ENCODE results near the gene NEK2. TPM values are rescaled to one million over a fixed set of nuclear protein-coding genes. Genes with fewer than 3 reads are reported as not detected.
"Not testable (repeated sequence)": the region's sequence is repeated elsewhere in the genome, so short reads cannot be mapped to it uniquely, and the experiment has no call there.

NEK2 gene
- total RNA-seq = not detected

DNA sequence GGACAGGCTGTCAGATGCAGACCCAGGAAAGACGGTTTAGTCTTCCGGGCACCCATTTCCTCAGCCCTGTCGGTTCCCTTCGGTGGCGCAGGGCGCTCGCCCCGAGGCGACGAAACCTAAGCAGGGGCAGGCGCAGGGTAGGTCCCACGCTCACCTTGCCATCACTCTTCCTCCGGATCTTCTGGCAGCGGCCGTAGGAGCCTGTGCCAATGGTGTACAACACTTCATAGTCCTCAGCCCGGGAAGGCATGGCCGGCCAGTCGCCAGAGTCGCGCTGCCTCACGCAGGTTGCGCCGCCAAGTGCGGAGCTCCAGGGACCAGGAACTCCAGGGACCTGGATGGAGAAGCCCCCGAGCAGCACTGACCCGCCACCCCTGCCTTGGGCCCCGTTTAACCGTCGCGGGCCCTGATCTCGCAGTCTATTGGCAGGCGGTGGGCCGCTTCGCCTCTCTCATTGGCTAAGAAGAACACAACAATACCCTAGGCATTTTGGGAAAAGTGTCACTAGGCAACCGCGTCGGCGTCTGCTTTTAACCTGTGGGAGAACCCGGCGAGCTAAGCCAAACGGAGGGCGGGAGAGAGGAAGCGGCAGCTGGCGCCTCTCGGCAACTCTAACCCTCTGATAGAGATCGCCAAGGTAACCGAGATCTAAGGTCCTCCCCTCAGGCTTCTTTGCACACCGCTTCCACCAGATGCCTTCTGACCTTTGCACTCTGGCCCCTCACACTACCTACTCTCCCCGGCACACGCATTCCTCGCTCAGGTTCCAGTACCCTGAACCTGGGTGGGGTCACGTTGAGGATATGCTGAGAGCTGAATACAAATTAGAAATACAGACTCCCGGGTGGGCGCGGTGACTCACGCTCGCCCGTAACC, at the start of gene NEK2:
TSS of gene NEK2 (minus strand) at position 392 of the 876 bp plus-strand sequence. CDS start at position 250, 142 bp downstream.
- H3K9me3 ChIP-seq = no peaks in the 10 kb centered on the region
- H3K36me3 ChIP-seq (replicated peaks in 1 of 2; ENCODE audit: insufficient read depth in 1 of 2, low read depth in 2 of 2) = no peaks in the 10 kb centered on the region
- ATAC-seq (peak; percentile 100), DNase-seq (peak; percentile 89 to 97 (median 92))
- H3K4me3 ChIP-seq = peak within 1 kb of the TSS; percentile 2 to 13
- 1% methylated on average over 36 to 58 of the region's 58 CpGs for WGBS, 2 donors
- intact Hi-C loops (cut with DNase I) = no loop called here
- TF ChIP-seq, protein P1, sequence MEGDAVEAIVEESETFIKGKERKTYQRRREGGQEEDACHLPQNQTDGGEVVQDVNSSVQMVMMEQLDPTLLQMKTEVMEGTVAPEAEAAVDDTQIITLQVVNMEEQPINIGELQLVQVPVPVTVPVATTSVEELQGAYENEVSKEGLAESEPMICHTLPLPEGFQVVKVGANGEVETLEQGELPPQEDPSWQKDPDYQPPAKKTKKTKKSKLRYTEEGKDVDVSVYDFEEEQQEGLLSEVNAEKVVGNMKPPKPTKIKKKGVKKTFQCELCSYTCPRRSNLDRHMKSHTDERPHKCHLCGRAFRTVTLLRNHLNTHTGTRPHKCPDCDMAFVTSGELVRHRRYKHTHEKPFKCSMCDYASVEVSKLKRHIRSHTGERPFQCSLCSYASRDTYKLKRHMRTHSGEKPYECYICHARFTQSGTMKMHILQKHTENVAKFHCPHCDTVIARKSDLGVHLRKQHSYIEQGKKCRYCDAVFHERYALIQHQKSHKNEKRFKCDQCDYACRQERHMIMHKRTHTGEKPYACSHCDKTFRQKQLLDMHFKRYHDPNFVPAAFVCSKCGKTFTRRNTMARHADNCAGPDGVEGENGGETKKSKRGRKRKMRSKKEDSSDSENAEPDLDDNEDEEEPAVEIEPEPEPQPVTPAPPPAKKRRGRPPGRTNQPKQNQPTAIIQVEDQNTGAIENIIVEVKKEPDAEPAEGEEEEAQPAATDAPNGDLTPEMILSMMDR (IDR thresholded peaks at IDR 0.05) = peak in 2 of 7 experiments; percentile 9 to 13
- TF ChIP-seq POLR2A (IDR thresholded peaks at IDR 0.05) = peak in 1 of 3 donors; percentile 8
- no peaks in the 10 kb centered on the region for H3K27me3 ChIP-seq
- H3K4me1 ChIP-seq = peaks cover 12% of the 10 kb centered on the region
- no peak within 1 kb of the TSS for H3K27ac ChIP-seq

DNA sequence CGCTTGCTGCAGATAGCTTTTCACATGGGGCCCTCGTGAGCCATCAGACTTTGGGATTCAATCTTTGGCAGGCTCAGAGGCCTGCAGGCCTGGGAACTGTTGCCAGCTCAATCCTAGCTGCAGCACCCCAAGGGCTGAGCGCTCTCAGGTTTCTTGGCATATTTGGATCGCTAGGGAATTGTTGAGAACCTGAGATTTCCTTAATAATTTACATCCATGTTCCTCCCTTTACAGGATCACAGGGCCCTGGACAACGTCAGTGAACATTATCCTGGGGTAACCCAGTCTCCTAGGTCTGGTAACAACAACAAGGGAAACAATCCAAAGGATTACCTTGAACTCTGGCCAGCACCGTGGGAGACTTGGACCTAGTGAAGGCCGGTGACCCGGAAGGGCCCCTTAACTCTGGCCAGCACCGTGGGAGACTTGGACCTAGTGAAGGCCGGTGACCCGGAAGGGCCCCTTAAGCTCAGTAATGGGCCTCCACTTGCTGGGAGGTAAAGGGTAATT, 49.3 kb upstream of the NEK2 start:
- peak; percentile 88 for ATAC-seq
- H3K27me3 ChIP-seq = no peaks in the 10 kb centered on the region
- TF ChIP-seq, protein P1 (IDR thresholded peaks at IDR 0.05) = no peak
- TF ChIP-seq POLR2A (IDR thresholded peaks at IDR 0.05) = no peak
- peak overlapping the region in 2 of 4 donors; percentile 4 to 58 for H3K27ac ChIP-seq
- no peaks in the 10 kb centered on the region for H3K36me3 ChIP-seq (replicated peaks in 1 of 2; ENCODE audit: insufficient read depth in 1 of 2, low read depth in 2 of 2)
- no peaks in the 10 kb centered on the region for H3K9me3 ChIP-seq
- no peak overlapping the region for H3K4me3 ChIP-seq
- peak in 3 of 4 donors; percentile 36 to 47 (median 37) for DNase-seq
- 40 to 42% methylated on average over 11 of the region's 11 CpGs for WGBS, 2 donors
- intact Hi-C loops (cut with DNase I) = no loop called here
- peaks cover 8% of the 10 kb centered on the region for H3K4me1 ChIP-seq

DNA sequence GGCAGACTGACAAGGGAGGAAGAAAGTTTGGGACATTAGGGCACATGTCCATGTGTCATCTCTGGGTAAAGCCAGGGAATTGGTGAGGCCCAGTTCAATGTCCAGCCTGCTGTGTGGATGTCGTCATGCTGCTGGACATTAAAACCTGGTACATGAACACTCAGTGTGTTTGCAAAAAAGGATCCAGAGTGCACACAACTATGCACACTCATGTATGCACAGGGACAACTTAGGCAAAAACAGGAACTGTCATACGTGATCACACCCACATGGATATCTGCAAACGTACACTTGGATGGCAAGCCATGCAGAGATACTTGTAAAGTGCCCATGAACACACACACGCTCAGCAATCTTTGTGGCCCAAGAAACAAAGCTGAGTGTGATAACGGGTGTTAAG, 47.9 kb upstream of the NEK2 start:
- no peak for TF ChIP-seq POLR2A (IDR thresholded peaks at IDR 0.05)
- TF ChIP-seq, protein P1 (IDR thresholded peaks at IDR 0.05) = no peak
- ATAC-seq (no peak), DNase-seq (no peak)
- no peaks in the 10 kb centered on the region for H3K36me3 ChIP-seq (replicated peaks in 1 of 2; ENCODE audit: insufficient read depth in 1 of 2, low read depth in 2 of 2)
- no peaks in the 10 kb centered on the region for H3K27me3 ChIP-seq
- peaks cover 8% of the 10 kb centered on the region for H3K4me1 ChIP-seq
- no peak overlapping the region for H3K27ac ChIP-seq
- intact Hi-C loops (cut with DNase I) = no loop called here
- no peaks in the 10 kb centered on the region for H3K9me3 ChIP-seq
- no peak overlapping the region for H3K4me3 ChIP-seq
- WGBS, 2 donors = 78 to 83% methylated on average over 5 of the region's 5 CpGs

DNA sequence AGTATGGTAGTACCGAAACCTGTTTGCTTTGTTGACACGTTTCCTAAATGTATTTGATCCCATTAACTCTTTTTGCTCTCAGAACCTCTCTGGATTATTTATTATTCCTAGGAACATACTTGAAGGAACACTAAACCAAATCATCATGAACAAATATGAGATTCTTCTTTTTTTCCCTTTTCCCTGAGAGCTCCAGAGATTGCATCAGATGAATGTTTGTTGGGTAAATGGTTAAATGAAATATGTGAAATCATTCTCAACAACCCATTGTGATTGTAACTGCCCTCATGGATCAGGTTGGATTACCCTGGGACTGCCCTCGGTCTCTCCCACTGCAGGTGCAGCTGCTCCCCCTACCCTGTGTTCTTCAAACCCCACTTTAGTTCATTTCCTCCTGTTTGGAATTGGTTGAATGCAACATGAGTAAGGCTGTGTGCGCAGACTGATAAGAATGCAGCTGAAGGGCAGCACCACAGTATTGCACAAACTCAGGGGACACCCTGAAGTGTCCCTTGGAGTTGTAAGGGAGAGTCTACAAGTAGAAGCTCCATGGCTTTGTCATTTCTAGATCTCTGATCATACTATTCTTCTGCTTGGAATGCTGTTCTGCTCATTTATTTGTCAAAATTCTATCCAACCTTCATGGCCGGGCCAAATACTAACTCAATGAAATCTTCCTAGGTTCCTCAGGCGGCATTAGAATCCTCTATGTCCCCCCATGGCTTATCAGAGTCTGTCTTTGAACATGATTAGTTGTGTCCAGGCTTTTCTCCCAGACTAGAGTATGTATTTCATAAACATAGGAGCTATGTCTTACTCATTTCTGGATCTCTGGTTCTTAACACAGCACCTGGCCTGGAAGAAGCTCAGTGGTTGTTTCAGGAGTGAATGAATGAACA, 47.1 kb upstream of the NEK2 start:
- Histone ChIP-seq H3K27ac (no peak overlapping the region), H3K4me1 (peaks cover 8% of the 10 kb centered on the region), H3K9me3 (no peaks in the 10 kb centered on the region), H3K27me3 (no peaks in the 10 kb centered on the region), H3K4me3 (no peak overlapping the region), H3K36me3 (replicated peaks in 1 of 2; ENCODE audit: insufficient read depth in 1 of 2, low read depth in 2 of 2) (no peaks in the 10 kb centered on the region)
- DNase-seq (no peak), ATAC-seq (no peak)
- 82 to 83% methylated on average over 6 of the region's 6 CpGs for WGBS, 2 donors
- intact Hi-C loops (cut with DNase I) = no loop called here
- no peak for TF ChIP-seq POLR2A (IDR thresholded peaks at IDR 0.05)
- TF ChIP-seq, protein P1 (IDR thresholded peaks at IDR 0.05) = no peak

DNA sequence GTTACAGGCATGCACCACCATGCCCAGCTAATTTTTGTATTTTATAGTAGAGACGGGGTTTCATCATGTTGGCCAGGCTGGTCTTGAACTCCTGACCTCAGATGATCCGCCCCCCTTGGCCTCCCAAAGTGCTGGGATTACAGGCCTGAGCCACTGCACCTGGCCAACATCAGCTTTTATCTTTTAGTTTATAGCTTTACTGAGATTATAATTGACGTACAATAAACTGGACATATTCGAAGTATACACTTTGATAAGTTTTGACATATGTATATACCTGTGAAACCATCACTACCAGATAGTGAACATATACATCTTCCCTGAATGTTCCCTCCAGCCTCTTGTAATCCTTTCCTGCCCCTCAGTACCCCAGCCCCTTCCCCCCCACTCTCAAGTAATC, 41.1 kb upstream of the NEK2 start:
- H3K9me3 ChIP-seq; DNase-seq; H3K27ac ChIP-seq; H3K4me3 ChIP-seq; intact Hi-C loops (cut with DNase I); H3K36me3 ChIP-seq (replicated peaks in 1 of 2; ENCODE audit: insufficient read depth in 1 of 2, low read depth in 2 of 2); ATAC-seq; H3K27me3 ChIP-seq; H3K4me1 ChIP-seq: not testable (repeated sequence)
- WGBS, 2 donors = 81 to 90% methylated on average over 4 of the region's 4 CpGs

All from body of pancreas (tissue), 4 donors.